Measurements from ENCODE around the gene RAB28.

Gene RAB28

DNA sequence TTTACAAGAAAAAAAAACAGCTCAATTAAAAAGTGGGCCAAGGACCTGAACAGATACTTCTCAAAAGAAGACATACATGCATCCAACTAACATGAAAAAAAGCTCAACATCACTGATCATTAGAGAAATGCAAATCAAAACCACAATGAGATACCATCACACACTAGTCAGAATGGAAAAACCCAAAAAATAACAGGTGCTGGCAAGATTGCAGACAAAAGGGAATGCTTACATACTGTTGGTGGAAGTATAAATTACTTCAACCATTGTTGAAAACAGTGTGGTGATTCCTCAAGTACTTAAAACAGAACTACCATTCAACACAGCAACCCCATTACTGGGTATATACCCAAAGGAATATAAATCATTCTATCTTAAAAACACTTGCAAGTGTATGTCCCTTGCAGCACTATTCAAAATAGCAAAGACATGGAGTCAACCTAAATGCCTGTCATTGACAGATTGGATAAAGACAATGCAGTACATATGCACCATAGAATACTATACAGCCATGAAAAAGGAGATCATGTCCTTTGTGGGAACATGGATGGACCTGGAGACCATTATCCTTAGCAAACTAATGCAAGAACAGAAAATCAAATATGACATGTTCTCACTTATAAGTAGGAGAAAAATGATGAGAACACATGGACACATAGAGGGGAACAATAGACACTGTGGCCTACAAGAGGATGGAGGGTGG, 97.6 kb downstream of the RAB28 start:
- Histone ChIP-seq H3K79me2 (ENCODE audit: insufficient read depth, low read length) (no peaks in the 10 kb centered on the region), H3K9ac (ENCODE audit: low read length) (no peak overlapping the region), H3K9me2 (replicated peaks; ENCODE audit: insufficient read depth, low read length) (no peaks in the 10 kb centered on the region), H4K20me1 (ENCODE audit: low read depth, low read length) (no peaks in the 10 kb centered on the region), H3K4me3 (ENCODE audit: insufficient read depth, low read length, poor library complexity, severe bottlenecking) (no peak overlapping the region), H3K36me3 (ENCODE audit: low read length) (no peaks in the 10 kb centered on the region), H3K9me3 (ENCODE audit: insufficient read depth, low read length) (no peaks in the 10 kb centered on the region), H3K4me2 (ENCODE audit: low read depth, low read length, poor library complexity, severe bottlenecking) (no peak overlapping the region), H3K27ac (ENCODE audit: low read depth, low read length) (no peak overlapping the region), H3F3A (ENCODE audit: insufficient read depth) (no peaks in the 10 kb centered on the region), H2AFZ (ENCODE audit: low read depth, low read length, severe bottlenecking) (no peak overlapping the region), H3K27me3 (ENCODE audit: low read length) (no peaks in the 10 kb centered on the region)
- no peak for TF ChIP-seq EZH2phosphoT487 (conservative IDR thresholded peaks at IDR 0.05; ENCODE audit: low read length)
- TF ChIP-seq CTCF (IDR thresholded peaks at IDR 0.05; ENCODE audit: insufficient read depth, low read length, poor library complexity, severe bottlenecking): no peak

- H3F3A ChIP-seq (ENCODE audit: insufficient read depth): no peaks in the 10 kb centered on the region
- H3K9ac ChIP-seq (ENCODE audit: low read length): no peak overlapping the region
- no peaks in the 10 kb centered on the region for H3K9me3 ChIP-seq (ENCODE audit: insufficient read depth, low read length)
- no peak overlapping the region for H3K4me2 ChIP-seq (ENCODE audit: low read depth, low read length, poor library complexity, severe bottlenecking)
- H3K9me2 ChIP-seq (replicated peaks; ENCODE audit: insufficient read depth, low read length): no peaks in the 10 kb centered on the region
- H3K79me2 ChIP-seq (ENCODE audit: insufficient read depth, low read length): no peaks in the 10 kb centered on the region
- no peaks in the 10 kb centered on the region for H3K36me3 ChIP-seq (ENCODE audit: low read length)
- no peaks in the 10 kb centered on the region for H3K27me3 ChIP-seq (ENCODE audit: low read length)
- H3K4me3 ChIP-seq (ENCODE audit: insufficient read depth, low read length, poor library complexity, severe bottlenecking): no peak overlapping the region
- TF ChIP-seq EZH2phosphoT487 (conservative IDR thresholded peaks at IDR 0.05; ENCODE audit: low read length): no peak
- TF ChIP-seq CTCF (IDR thresholded peaks at IDR 0.05; ENCODE audit: insufficient read depth, low read length, poor library complexity, severe bottlenecking): no peak
- no peaks in the 10 kb centered on the region for H4K20me1 ChIP-seq (ENCODE audit: low read depth, low read length)
- no peak overlapping the region for H2AFZ ChIP-seq (ENCODE audit: low read depth, low read length, severe bottlenecking)
- no peak overlapping the region for H3K27ac ChIP-seq (ENCODE audit: low read depth, low read length)
These were observed 100.1 kb downstream of the RAB28 start for GRCh38 chr4:13384055-13384454.

DNA sequence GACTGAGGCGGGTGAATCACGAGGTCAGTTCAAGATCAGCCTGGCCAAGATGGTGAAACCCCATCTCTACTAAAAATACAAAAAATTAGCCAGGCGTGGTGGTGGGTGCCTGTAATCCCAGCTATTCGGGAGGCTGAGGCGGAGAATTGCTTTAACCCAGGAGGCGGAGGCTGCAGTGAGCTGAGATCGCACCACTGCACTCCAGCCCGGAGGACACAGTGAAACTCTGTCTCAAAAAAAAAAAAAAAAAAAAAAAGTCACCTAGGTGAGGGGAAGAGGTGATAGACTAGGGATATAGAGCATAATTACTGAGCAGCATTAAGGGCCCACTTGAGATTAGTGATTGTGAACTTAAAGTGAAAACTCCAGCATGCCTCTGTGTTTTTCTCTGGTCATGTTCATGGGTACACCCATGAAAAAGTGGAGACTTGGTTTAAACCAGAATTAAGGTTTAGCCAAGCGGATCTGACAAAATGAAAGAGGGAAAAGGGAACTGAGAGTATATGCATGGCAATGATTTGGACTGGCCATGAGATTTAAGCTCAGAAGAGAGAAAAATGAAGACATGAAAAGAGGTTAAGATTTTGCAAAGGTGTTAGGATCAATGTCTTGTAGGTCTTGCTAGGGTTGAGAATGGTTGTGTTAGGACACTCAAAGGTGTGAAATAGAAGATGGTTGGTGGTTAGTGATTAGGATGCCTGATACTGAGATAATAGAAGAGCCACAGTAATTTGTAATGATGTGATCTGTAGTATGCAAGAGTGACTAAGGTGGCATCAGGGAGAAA, 105.0 kb downstream of the RAB28 start:
- H3K4me3 ChIP-seq (ENCODE audit: insufficient read depth, low read length, poor library complexity, severe bottlenecking): no peak overlapping the region
- TF ChIP-seq CTCF (IDR thresholded peaks at IDR 0.05; ENCODE audit: insufficient read depth, low read length, poor library complexity, severe bottlenecking) (no peak), EZH2phosphoT487 (conservative IDR thresholded peaks at IDR 0.05; ENCODE audit: low read length) (no peak)
- no peak overlapping the region for H3K9ac ChIP-seq (ENCODE audit: low read length)
- H3F3A ChIP-seq (ENCODE audit: insufficient read depth): no peaks in the 10 kb centered on the region
- no peak overlapping the region for H3K4me2 ChIP-seq (ENCODE audit: low read depth, low read length, poor library complexity, severe bottlenecking)
- H3K9me3 ChIP-seq (ENCODE audit: insufficient read depth, low read length): no peaks in the 10 kb centered on the region
- no peaks in the 10 kb centered on the region for H3K9me2 ChIP-seq (replicated peaks; ENCODE audit: insufficient read depth, low read length)
- no peak overlapping the region for H3K27ac ChIP-seq (ENCODE audit: low read depth, low read length)
- no peaks in the 10 kb centered on the region for H4K20me1 ChIP-seq (ENCODE audit: low read depth, low read length)
- no peak overlapping the region for H2AFZ ChIP-seq (ENCODE audit: low read depth, low read length, severe bottlenecking)
- no peaks in the 10 kb centered on the region for H3K79me2 ChIP-seq (ENCODE audit: insufficient read depth, low read length)
- H3K36me3 ChIP-seq (ENCODE audit: low read length): no peaks in the 10 kb centered on the region
- no peaks in the 10 kb centered on the region for H3K27me3 ChIP-seq (ENCODE audit: low read length)
